ENCODE data around the gene DLL1.

Gene DLL1

GRCh38 chr6:170295510-170296422 lies 4.9 kb upstream of the DLL1 start:
- no peak for DNase-seq

DNA sequence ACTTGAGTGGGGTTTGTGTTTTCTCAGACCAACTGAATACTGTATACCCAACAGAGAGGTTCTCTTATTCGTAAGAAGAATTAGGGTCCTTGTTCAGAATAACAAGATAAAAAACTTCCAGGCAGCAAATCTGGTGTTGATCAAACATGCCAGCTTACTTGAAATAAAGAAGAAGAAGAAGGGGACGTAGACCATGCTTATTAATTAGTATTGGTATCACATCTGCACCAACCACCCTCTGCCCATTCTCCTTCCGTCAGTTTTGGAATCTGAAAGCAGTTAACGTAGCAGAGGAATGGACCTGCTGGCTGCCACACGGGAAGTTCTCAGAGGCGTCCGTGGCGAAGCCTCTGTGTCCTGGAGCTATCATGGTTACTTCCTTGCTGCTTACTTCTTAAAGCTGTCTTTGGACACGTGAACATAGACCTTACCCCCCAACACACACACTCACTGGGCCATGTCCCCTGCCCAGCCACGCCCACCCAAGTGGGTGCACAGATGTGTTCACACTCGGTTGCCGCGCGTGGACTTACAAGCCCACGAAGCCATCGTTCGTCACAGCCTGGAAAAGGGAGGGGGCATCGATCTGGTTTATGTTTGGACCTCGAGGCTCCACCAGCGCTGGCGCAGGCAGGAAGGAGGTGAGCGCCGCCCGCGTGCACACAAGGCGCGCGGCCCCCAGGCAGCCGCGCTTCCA lies 4.1 kb upstream of the DLL1 start:
- no peak for DNase-seq

- DNase-seq, result no peak
These were observed 3.4 kb upstream of the DLL1 start for GRCh38 chr6:170294298-170294730.

GRCh38 chr6:170293341-170294231 lies 2.7 kb upstream of the DLL1 start:
- DNase-seq, result no peak

DNA sequence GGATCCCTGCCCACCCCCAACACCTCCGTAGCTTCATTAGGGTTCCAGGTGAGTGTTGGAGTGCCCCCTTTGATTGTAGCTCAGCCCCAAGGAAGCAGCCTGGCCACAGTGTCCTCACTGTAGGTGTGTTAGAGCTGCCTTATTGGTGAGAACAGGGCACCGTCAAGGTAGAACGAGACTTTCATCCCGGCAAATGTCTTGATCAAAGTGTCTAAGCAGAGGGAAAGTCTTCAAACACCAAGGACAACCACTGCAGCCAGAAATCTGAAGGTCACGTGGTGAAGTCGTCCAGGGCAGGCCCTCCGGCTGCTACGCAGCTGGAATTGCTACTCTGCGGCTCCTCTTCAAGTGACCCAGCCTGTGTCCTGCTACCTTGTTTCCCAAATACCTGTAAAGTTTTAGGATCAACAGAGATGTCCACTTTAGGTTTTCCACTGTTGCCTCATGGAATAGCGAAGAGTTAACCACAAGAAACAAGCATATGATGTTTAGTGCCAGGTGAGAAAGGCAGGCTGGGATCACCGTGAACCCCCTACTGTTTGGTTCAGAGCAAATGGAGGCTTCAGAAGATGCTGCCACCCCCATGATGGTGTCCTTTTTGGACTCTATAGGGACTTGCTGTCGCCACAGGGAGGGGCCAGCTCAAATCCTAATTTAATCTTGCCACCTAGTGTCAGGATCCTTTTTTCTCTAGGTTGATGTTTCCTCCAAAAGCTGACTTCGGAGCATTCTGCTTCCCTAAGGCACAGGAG lies 1.7 kb upstream of the DLL1 start:
- DNase-seq, result no peak

DNA sequence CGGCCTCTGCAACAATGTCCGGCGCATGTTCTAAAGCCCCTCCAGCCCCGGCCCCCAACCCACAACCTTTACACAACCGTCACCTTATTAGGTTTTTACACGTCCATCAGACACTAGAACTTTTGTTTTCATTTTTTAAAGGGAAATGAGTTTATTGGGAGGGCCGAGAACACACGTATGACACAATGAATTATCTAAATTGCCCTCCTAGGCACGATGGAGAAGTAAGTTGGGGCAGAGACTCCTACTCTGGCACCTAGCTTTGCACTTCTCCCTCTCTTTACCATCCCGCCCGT lies 1.2 kb upstream of the DLL1 start:
- no peak for DNase-seq

GRCh38 chr6:170291271-170292110 lies 613 bp upstream of the DLL1 start:
- no peak for DNase-seq

DNA sequence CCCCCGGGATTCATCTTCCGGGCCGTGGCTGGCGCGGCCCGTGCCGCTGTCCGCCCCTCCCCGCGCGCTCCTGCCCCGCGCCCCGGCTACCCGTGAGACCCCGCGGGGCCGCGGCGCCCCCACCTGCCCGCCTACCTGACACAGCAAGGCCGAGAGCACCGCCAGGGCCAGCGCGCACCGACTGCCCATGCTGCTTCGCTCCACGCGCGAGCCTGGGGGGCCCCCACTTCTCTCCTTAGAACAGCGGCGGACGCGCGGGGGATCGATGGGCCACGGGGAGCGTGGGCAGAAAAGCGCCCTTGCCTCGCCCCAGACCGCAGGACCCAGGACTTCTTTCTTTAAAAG lies 955 bp downstream of the DLL1 start:
- DNase-seq, result no peak

- no peak for DNase-seq
These were observed 1.5 kb downstream of the DLL1 start for GRCh38 chr6:170289180-170289931.

DNA sequence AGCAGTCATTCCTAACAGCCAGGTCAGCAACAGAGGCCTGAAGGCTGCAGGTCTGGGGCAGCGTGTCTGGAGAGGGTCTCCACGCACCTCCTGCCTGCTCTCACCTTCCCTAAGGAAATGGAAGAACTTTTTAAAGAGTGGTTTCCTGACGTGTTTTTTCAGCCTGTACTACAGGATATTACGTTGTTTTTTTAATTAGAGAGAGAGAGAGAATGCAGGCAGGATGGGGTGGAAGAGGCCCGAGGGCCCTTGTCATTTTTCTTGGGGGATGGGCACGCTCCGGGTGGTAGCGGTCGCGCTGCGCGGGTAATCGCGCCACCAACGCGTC lies 2.1 kb downstream of the DLL1 start:
- no peak for DNase-seq

DNA sequence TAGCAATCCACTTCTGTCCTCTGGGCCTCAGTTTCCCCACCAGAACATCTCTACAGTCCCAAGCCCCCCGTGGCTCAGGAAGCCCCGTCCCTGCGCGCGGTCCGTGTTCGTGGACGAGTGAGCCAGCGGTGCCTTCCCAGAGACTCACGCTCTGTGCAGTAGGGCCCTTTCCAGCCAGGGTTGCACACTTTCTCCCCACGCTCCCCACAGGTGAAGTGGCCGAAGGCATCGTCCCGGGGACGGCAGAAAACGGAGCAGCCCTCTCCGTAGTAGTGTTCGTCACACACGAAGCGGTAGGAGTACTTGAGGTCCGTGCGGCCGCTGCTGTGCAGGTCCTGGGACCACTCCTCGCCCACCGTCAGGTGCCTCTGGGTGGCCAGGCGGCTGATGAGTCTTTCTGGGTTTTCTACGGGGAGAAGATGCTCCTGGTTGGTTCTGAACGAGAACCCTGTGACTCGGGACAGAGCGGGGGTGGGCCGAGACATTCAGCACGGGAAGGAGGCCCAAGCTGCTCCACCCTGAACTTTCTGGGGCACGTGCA lies 2.7 kb downstream of the DLL1 start:
- DNase-seq, result no peak

- DNase-seq, result no peak
These were observed 3.5 kb downstream of the DLL1 start for GRCh38 chr6:170287371-170287876.

DNA sequence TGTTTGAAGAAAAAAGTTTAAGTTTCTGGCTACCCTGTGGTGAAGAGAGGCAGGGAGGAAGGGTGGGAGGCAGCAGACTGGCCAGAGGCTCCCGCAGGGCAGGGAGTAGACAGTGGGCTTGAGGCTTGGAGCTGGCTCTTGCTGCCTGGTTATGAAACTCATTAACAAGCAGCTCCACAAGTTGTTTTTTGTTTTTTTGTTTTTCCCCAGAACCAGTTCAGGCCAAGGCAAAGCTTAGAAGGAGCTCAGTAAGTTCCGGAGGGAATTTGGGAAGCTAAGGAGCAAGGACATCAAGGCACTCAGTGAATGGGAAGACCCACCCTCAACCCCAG lies 4.0 kb downstream of the DLL1 start:
- no peak for DNase-seq

DNA sequence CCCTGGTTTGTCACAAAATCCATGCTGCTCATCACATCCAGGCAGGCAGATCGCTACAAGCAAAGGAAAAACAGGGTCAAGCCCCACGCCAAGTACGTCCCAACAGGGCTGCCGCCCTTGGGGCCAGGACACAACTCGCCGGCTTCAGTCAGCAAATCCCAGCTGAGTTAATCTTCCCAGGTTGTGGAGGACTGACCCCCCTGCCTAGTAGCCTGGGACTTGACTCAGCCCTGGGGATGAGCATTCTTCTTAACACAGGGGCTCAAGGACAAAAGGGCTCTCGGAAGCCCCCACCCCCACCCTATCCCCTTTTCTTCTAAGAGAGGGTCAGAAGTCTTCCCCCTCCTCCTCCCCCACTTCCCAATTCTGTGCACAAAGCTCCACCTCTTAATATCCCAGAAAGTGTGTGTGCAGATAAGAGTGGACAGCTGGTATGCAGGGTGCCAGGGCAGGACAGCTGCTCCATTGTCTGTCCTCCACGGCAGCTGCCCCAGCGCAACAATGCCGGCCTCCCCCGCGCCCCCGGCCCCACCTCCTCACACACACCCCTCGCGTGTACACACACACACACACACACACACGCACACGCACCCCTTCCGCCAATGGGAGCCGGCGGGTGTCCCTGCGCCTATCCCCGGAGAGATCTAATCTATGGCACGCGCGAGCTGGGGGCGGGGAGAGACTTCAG lies 4.5 kb downstream of the DLL1 start:
- no peak for DNase-seq

GRCh38 chr6:170285482-170285881 lies 5.4 kb downstream of the DLL1 start:
- DNase-seq, result no peak

DNA sequence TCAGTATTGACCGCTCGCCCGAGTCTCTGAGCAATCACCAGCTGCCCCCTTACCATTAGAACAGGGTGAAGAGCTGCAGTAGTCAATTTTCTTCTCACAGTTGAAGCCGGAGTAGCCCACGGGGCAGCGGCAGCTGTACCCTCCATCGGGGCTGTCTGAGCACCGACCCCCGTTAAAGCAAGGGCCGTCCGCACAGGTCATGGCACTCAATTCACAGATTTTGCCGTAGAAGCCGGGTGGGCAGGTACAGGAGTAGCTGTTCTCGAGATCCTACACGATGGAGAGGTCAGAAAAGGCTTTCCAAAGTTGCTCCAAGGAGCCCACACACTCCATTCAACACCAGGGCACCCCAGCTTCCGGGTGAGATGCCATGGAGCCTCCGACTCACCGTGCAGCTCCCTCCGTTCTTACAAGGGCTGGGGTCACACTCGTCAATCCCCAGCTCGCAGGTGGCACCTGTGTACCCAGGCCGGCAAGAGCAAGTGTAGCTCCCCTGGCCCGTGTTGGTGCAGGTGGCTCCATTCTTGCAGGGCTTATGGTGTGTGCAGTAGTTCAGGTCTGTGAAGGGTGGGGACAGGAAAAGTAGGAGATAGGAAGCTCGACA lies 5.9 kb downstream of the DLL1 start:
- DNase-seq, result no peak

GRCh38 chr6:170284126-170284773 lies 6.6 kb downstream of the DLL1 start:
- DNase-seq, result no peak

GRCh38 chr6:170283212-170284081 lies 7.4 kb downstream of the DLL1 start:
- DNase-seq, result no peak
